GM12801 (cell line): ENCODE measurements around the gene TERB1.

Experiments
- TF ChIP-seq, protein P1 (sequence below): IDR thresholded peaks from one replicate; pipeline ENCODE4 v1.5.1; 2011; ENCODE audit warnings: control low read depth; ENCODE audit not compliant: insufficient read length; ENCODE audit errors: extremely low read depth

The TERB1 gene

DNA sequence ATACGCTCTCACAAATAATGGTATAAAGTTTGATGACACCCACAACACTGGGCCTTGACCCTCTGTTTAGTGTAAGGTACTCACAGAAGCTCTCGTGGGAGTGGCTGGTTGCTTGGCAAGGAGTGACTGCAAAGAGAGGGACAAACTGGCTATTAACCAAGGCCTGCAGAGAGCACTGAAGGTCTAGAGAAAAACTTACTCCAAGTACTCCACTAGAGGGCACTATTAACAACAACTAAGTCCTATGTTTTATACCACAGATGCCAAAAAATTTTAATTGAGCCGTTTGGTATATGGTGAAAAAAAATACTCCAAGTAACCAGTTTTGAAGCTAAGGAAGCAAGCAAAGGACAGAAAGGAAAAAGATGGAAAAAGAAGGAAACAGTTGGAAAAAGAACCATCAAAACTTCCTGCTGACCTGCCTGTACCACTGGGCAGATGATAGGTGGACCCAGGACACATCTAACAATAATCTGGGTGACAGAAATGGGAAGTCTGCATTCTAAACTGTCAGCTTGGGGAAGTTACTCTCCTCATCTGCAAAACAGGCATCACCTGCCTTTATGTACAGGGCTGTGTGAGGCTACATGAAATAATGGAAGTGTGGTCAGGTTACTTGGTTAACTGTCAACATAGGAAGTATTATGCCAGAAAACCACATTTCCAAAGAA, 73.1 kb downstream of the TERB1 start:
- TF ChIP-seq, protein P1, sequence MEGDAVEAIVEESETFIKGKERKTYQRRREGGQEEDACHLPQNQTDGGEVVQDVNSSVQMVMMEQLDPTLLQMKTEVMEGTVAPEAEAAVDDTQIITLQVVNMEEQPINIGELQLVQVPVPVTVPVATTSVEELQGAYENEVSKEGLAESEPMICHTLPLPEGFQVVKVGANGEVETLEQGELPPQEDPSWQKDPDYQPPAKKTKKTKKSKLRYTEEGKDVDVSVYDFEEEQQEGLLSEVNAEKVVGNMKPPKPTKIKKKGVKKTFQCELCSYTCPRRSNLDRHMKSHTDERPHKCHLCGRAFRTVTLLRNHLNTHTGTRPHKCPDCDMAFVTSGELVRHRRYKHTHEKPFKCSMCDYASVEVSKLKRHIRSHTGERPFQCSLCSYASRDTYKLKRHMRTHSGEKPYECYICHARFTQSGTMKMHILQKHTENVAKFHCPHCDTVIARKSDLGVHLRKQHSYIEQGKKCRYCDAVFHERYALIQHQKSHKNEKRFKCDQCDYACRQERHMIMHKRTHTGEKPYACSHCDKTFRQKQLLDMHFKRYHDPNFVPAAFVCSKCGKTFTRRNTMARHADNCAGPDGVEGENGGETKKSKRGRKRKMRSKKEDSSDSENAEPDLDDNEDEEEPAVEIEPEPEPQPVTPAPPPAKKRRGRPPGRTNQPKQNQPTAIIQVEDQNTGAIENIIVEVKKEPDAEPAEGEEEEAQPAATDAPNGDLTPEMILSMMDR: no peak

GRCh38 chr16:66720766-66721165, 80.6 kb downstream of the TERB1 start:
- TF ChIP-seq, protein P1: no peak

GRCh38 chr16:66719246-66719645, 82.1 kb downstream of the TERB1 start:
- TF ChIP-seq, protein P1: no peak

GRCh38 chr16:66717776-66718175, 83.6 kb downstream of the TERB1 start:
- TF ChIP-seq, protein P1: no peak

GRCh38 chr16:66717112-66717675, 84.2 kb downstream of the TERB1 start:
- TF ChIP-seq, protein P1: no peak

DNA sequence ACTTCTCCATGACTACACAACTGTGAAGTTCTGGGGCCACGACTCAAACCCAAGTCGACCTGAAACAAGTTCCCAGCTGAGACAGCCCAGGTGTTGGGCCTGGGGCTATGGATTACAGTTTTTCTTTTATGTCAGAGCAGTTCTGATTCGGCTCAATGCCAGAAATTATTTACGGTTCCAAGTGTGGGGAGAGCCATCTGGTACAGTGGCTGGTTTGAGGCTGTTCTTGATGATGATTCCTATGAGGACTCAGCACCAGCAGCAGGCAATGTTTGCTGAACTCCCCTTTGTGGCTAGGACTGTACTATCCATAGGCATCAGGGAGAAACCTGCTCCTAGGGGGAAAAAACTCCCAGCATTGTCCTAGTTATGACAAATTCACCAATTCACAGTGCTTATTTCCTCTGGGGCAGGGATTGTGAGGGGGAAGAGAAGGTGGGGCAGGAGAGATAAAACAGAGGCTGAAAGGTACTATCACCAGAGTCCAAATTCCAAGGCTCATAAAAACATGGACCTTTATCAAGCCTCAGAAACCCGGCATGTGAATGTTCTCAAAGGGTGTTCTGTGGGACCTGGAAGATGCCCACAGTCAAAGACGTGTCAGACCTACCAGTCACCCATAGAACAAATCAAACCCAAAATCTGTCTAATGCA, 86.6 kb downstream of the TERB1 start:
- TF ChIP-seq, protein P1: no peak

- TF ChIP-seq, protein P1: no peak
These were observed 87.3 kb downstream of the TERB1 start for GRCh38 chr16:66714062-66714461.
